ENCODE results near the gene GPA33. TPM values are rescaled to one million over a fixed set of nuclear protein-coding genes. Genes with fewer than 3 reads are reported as not detected.

GPA33 gene
- total RNA-seq, 1 experiment from 2014 or later, result not detected

- Histone ChIP-seq H2AK5ac (ENCODE audit: insufficient read length, low read length) (no peak overlapping the region), H3K4me2 (ENCODE audit: insufficient read depth, insufficient read length, low read length) (peak overlapping the region; percentile 67), H3T11ph (ENCODE audit: low read length) (no peak overlapping the region), H4K20me1 (ENCODE audit: control insufficient read depth, insufficient read depth, insufficient read length) (no peaks in the 10 kb centered on the region), H2BK20ac (ENCODE audit: low read depth, low read length, poor library complexity, severe bottlenecking) (no peak overlapping the region), H2BK15ac (ENCODE audit: low read depth, low read length) (no peak overlapping the region), H3K79me2 (ENCODE audit: insufficient read depth, low read length) (no peaks in the 10 kb centered on the region), H3K56ac (ENCODE audit: insufficient read length, low read depth, low read length) (no peak overlapping the region), H4K5ac (ENCODE audit: insufficient read length, low read depth, low read length) (no peak overlapping the region), H3K14ac (ENCODE audit: insufficient read depth, low read length) (no peak overlapping the region), H2BK120ac (ENCODE audit: low read depth, low read length, poor library complexity, severe bottlenecking) (no peak overlapping the region), H3K23ac (ENCODE audit: insufficient read length, low read depth, low read length) (no peak overlapping the region), H3K18ac (ENCODE audit: insufficient read length, low read depth, low read length) (no peak overlapping the region), H3K27ac (ENCODE audit: insufficient read length, low read depth, low read length) (no peak overlapping the region), H3K27me3 (ENCODE audit: insufficient read depth, low read length) (no peaks in the 10 kb centered on the region), H4K91ac (ENCODE audit: insufficient read length, low read depth, low read length) (no peak overlapping the region), H3K4me1 (ENCODE audit: insufficient read depth, low read length) (peaks cover 3% of the 10 kb centered on the region; the same call in 1 of the 2 replicates), H4K8ac (replicated peaks; ENCODE audit: insufficient read length, low read depth, low read length) (no peak overlapping the region), H2BK12ac (ENCODE audit: insufficient read length, low read depth, low read length) (no peak overlapping the region), H3K9me3 (ENCODE audit: control insufficient read depth, low read depth, low read length) (no peaks in the 10 kb centered on the region), H3K23me2 (ENCODE audit: insufficient read length, low read depth, low read length, poor library complexity, severe bottlenecking) (peaks cover 5% of the 10 kb centered on the region), H3K79me1 (ENCODE audit: insufficient read depth, low read depth, low read length, poor library complexity, severe bottlenecking) (no peaks in the 10 kb centered on the region), H2AFZ (ENCODE audit: low read length) (no peak overlapping the region), H2BK5ac (ENCODE audit: insufficient read length, low read length) (no peak overlapping the region), H3K9ac (ENCODE audit: extremely low read depth, insufficient read length, low read length) (no peak overlapping the region), H3K4ac (ENCODE audit: low read depth, low read length) (no peak overlapping the region)
- peaks cover 34 to 40% of the 10 kb centered on the region in 2 experiments for H3K4me1 Mint-ChIP-seq
- H3K27me3 Mint-ChIP-seq (ENCODE audit: low read depth), result peaks cover 20% of the 10 kb centered on the region
- DNase-seq, result no peak
- no peaks in the 10 kb centered on the region for H3K9me3 Mint-ChIP-seq
- 0 out of 7 replicates have a peak overlapping the region, but pooled peaks of 1 of the 3 experiments have one; percentile 45 for H3K27ac Mint-ChIP-seq
- peak overlapping the region; percentile 70 to 83; a peak in 4 of 5 replicates for H3K4me3 Mint-ChIP-seq
- no CpG with 5 or more reads among the region's 5 CpGs for WGBS (ENCODE audit: extremely low coverage, insufficient read length, low lambda C conversion rate)
- TF ChIP-seq CTCF (conservative IDR thresholded peaks at IDR 0.05), result no peak
- H3K36me3 Mint-ChIP-seq (ENCODE audit: insufficient read depth in 1 of 3, low read depth in 3 of 3), result peaks cover 0 to 2% (median 0%) of the 10 kb centered on the region in 3 experiments; a peak in 1 of 7 replicates
Measured at GRCh38 chr1:167122121-167122480, 31.9 kb upstream of the GPA33 start.
